Fibroblast of mammary gland (primary cell): ENCODE results near the gene ZNF618.

Source experiments
- DNase-seq: peaks from one replicate; pipeline ENCODE4 v3.0.0-alpha.2; 2010; ENCODE audit warnings: low read depth
- H3K4me3 ChIP-seq: 2 replicates; pipeline ENCODE4 v1.5.1; 2011; ENCODE audit warnings: low read depth, mild to moderate bottlenecking, low read length, moderate library complexity; ENCODE audit not compliant: control insufficient read depth
- CTCF ChIP-seq: conservative IDR thresholded peaks from 2 replicates; pipeline ENCODE4 v1.5.1; 2011; ENCODE audit warnings: low read depth, low read length, inconsistent platforms; ENCODE audit not compliant: control insufficient read depth, insufficient read depth

Gene ZNF618

GRCh38 chr9:113896713-113897112 is 20.6 kb downstream of the ZNF618 start:
- no peak overlapping the region for H3K4me3 ChIP-seq
- TF ChIP-seq CTCF, result no peak
- no peak for DNase-seq

- TF ChIP-seq CTCF, result no peak
- H3K4me3 ChIP-seq, result no peak overlapping the region
- DNase-seq, result no peak
Observed at GRCh38 chr9:113898151-113898550, 22.0 kb downstream of the ZNF618 start.

GRCh38 chr9:113898596-113898995 is 22.5 kb downstream of the ZNF618 start:
- DNase-seq, result no peak
- no peak for TF ChIP-seq CTCF
- H3K4me3 ChIP-seq, result no peak overlapping the region

- DNase-seq, result no peak
- H3K4me3 ChIP-seq, result no peak overlapping the region
Observed at GRCh38 chr9:113899205-113899604, 23.1 kb downstream of the ZNF618 start.

GRCh38 chr9:113901221-113901688 is 25.1 kb downstream of the ZNF618 start:
- no peak for DNase-seq
- no peak overlapping the region for H3K4me3 ChIP-seq
- no peak for TF ChIP-seq CTCF

More at GRCh38 chr9:113899205-113899604, 23.1 kb downstream of the ZNF618 start:
- no peak for TF ChIP-seq CTCF

GRCh38 chr9:113903514-113904077 is 27.5 kb downstream of the ZNF618 start:
- no peak for TF ChIP-seq CTCF
- no peak overlapping the region for H3K4me3 ChIP-seq
- no peak for DNase-seq
